ENCODE data around the gene ERBB4. TPM values are rescaled to one million over a fixed set of nuclear protein-coding genes. Genes with fewer than 3 reads are reported as not detected.

The ERBB4 gene
- total RNA-seq, 1 donor from 2014 or later: 9.9 TPM

DNA sequence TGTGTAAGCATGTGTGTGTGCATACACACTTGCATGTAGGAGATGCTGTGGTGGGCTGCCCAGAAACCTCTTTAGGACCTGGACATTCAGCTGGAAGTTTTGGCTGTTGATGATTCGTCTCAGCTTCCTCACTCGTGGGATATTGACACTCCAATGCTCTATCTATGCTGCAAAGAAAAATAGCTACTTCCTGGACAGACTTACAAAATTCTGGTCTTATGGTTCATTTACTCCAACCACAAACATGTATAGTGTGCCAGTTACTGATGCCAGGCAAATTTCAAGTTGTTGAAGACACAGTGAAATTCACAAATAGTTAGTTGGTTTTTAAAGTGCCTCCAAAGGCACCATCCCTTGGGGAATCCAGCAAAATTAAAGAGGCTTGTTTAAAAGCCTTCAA lies 1099.6 kb downstream of the ERBB4 start:
- peak overlapping the region; percentile 40 for H3K4me3 Mint-ChIP-seq
- H3K9me3 Mint-ChIP-seq: no peaks in the 10 kb centered on the region
- TF ChIP-seq, protein P1, sequence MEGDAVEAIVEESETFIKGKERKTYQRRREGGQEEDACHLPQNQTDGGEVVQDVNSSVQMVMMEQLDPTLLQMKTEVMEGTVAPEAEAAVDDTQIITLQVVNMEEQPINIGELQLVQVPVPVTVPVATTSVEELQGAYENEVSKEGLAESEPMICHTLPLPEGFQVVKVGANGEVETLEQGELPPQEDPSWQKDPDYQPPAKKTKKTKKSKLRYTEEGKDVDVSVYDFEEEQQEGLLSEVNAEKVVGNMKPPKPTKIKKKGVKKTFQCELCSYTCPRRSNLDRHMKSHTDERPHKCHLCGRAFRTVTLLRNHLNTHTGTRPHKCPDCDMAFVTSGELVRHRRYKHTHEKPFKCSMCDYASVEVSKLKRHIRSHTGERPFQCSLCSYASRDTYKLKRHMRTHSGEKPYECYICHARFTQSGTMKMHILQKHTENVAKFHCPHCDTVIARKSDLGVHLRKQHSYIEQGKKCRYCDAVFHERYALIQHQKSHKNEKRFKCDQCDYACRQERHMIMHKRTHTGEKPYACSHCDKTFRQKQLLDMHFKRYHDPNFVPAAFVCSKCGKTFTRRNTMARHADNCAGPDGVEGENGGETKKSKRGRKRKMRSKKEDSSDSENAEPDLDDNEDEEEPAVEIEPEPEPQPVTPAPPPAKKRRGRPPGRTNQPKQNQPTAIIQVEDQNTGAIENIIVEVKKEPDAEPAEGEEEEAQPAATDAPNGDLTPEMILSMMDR (conservative IDR thresholded peaks at IDR 0.05): no peak
- peaks cover 5% of the 10 kb centered on the region for H3K4me1 Mint-ChIP-seq (ENCODE audit: unreplicated experiment)
- H3K36me3 Mint-ChIP-seq: no peaks in the 10 kb centered on the region
- H3K27me3 Mint-ChIP-seq: no peaks in the 10 kb centered on the region
- DNase-seq (ENCODE audit: extremely low spot score, unreplicated experiment): no peak
- peak overlapping the region; percentile 13 for H3K27ac Mint-ChIP-seq

DNA sequence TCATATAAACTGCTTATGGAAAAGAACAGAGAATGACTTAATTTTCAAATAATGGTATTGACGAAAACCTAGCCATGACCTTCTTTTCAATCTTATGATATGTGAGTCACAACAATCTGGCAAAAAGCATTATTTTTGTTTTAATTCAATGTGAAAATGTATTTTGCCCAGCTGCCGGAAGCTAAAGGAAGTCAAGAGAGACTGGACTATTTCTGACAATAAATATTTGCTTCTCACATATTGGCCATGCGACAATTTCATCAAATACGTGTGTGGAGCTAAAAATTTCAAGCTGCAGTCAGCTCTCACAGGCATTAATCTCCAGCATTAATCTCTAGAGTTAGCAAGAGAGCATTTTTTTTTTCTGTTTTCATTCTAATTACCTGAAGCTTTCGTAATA lies 1101.2 kb downstream of the ERBB4 start:
- Mint-ChIP-seq H3K4me1 (ENCODE audit: unreplicated experiment) (peaks cover 5% of the 10 kb centered on the region), H3K4me3 (no peak overlapping the region), H3K27ac (no peak overlapping the region), H3K36me3 (peaks cover 4% of the 10 kb centered on the region), H3K9me3 (peaks cover 4% of the 10 kb centered on the region), H3K27me3 (no peaks in the 10 kb centered on the region)
- no peak for DNase-seq (ENCODE audit: extremely low spot score, unreplicated experiment)
- TF ChIP-seq, protein P1 (conservative IDR thresholded peaks at IDR 0.05): no peak

DNA sequence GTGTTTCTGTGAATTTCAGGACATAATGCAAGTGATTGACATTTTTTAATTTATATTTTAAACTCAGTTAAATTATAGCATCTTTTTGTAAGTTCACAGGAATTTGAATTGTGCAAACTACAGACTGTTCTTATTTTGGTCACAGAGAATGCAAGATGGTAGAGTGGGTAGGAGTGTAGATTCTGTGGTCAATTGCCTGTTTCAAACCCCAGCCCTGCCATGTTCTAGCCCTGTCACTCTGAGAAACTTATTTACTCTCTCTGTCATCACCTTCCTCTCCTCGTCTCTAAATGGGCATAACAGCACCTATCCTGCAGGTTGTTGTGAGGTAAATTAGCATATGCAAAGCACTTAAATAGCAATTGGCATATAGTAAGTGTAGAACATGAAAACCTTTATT lies 1102.4 kb downstream of the ERBB4 start:
- H3K9me3 Mint-ChIP-seq: peaks cover 4% of the 10 kb centered on the region
- H3K36me3 Mint-ChIP-seq: peaks cover 4% of the 10 kb centered on the region
- no peak overlapping the region for H3K4me3 Mint-ChIP-seq
- no peak for DNase-seq (ENCODE audit: extremely low spot score, unreplicated experiment)
- peaks cover 5% of the 10 kb centered on the region for H3K4me1 Mint-ChIP-seq (ENCODE audit: unreplicated experiment)
- TF ChIP-seq, protein P1 (conservative IDR thresholded peaks at IDR 0.05): no peak
- H3K27ac Mint-ChIP-seq: no peak overlapping the region
- no peaks in the 10 kb centered on the region for H3K27me3 Mint-ChIP-seq

DNA sequence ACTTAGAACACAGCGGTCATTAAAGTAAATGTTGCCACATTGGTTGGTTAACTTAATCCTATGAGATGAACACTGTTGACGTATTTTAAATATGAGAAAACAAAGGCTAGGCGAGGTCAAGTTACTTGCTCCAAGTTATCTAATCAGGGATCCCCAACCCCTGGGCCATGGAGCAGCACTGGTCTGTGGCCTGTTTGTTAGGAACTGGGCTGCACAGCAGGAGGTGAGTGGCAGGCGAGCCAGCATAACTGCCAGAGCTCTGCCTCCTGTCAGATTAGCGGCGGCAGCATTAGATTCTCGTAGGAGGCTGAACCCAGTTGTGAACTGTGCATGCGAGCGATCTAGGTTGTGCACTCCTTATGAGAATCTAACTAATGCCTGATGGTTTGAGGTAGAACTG lies 1103.3 kb downstream of the ERBB4 start:
- Mint-ChIP-seq H3K4me3 (no peak overlapping the region), H3K27ac (no peak overlapping the region), H3K9me3 (peaks cover 4% of the 10 kb centered on the region), H3K4me1 (ENCODE audit: unreplicated experiment) (peaks cover 5% of the 10 kb centered on the region), H3K27me3 (no peaks in the 10 kb centered on the region), H3K36me3 (peaks cover 4% of the 10 kb centered on the region)
- TF ChIP-seq, protein P1 (conservative IDR thresholded peaks at IDR 0.05): no peak
- no peak for DNase-seq (ENCODE audit: extremely low spot score, unreplicated experiment)

DNA sequence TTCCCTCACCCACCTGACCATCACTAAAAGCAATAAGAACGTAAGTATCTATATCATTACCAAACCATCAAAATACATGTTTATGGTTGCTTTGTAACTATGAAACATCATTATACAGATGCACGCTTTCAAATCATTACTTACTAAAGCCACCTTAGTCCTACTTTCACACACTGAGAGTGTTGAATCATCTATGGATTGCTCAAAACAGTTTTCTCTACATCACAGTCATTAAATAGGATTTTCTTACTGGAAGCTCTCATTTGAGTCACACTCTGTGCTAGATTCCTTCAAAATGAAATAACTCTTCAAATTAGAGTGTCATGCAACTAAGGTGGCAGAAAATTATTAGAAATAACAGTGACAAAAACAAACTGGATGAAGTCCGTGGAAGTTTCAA lies 1103.8 kb downstream of the ERBB4 start:
- Mint-ChIP-seq H3K27ac (no peak overlapping the region), H3K9me3 (peaks cover 4% of the 10 kb centered on the region)
- TF ChIP-seq, protein P1 (conservative IDR thresholded peaks at IDR 0.05): no peak

More for the DNA sequence above, 1103.8 kb downstream of the ERBB4 start:
- DNase-seq (ENCODE audit: extremely low spot score, unreplicated experiment): no peak
- no peak overlapping the region for H3K4me3 Mint-ChIP-seq
- H3K4me1 Mint-ChIP-seq (ENCODE audit: unreplicated experiment): peaks cover 5% of the 10 kb centered on the region
- H3K36me3 Mint-ChIP-seq: peaks cover 4% of the 10 kb centered on the region
- no peaks in the 10 kb centered on the region for H3K27me3 Mint-ChIP-seq

Measured in type B pancreatic cell (in vitro differentiated cells).